Measurements from ENCODE around the gene MPO.
A peak's percentile ranks its signal among the peaks of the same experiment; 100 is the strongest.

The MPO gene

DNA sequence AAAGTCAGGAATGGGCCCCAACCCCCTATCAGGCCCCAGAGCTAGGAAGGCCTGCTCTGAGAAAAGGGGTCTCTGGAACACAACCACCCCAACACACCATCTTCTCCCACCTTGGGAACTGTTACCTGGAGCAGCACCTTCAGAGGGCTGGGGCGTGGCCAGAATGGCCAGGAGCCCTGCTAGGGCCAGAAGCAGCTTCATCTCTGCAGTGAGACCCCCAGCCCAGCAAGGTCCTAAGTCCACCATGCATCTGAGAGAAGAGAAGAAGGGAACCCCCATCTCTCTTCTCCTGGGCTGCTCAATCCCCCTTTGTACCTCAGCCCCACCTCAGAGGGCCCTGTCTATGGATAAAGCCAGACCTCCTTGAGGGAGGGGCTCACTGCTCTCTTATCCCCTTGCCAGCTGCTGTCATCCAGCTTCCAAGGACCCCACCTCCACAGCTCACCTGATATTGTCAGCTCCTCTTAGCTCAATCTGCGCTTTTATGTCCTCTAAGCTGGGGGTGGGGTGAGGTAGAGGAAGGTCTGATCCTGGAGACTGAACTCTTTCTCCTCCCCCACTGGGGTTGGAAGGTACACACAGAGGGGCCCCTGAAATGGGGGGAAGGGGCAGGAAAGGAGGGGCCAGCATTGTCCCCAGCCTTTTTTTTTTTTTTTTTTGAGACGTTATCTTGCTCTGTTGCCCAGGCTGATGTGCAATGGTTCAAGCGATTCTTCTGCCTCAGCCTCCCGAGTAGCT lies at the start of gene MPO:
Gene MPO, minus strand, starts transcription at position 456 of the 738 bp plus-strand sequence. Its CDS starts 177 bp downstream, at position 279.
- no peak for DNase-seq (ENCODE audit: low read depth in 3 of 3)

DNA sequence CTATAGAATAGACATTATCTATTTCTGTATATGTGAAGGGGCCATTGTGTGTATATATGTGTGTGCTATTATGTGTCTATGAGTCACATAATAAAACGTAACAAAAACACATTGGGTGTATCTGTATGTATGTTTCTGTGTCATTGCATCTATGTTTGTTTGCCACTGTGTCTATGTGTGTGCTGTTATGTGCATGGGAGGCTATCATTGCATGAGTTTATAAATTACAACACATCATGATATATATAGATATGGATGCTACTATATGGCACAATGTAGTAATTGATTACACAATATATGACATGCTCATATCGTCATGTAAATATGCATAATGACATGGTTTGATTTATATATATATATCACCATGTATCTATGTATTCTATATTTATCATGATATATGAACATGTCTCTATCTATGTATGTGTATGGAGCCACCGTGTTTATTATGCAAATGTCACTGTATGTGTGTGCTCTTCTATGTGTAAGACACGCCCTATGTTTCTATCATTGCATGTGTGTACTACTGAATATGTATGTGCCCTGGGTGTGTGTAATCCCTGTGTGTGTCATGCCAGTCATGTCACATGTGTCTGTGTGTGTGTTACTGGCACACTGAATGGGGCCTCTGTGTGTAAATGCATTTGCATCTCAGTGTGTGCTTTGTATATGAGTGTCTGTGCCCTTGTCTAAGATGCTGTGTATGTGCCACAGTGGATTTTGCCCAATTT lies 49.2 kb upstream of the MPO start:
- DNase-seq (ENCODE audit: low read depth in 3 of 3) = peak in 1 of 3 donors; percentile 45

DNA sequence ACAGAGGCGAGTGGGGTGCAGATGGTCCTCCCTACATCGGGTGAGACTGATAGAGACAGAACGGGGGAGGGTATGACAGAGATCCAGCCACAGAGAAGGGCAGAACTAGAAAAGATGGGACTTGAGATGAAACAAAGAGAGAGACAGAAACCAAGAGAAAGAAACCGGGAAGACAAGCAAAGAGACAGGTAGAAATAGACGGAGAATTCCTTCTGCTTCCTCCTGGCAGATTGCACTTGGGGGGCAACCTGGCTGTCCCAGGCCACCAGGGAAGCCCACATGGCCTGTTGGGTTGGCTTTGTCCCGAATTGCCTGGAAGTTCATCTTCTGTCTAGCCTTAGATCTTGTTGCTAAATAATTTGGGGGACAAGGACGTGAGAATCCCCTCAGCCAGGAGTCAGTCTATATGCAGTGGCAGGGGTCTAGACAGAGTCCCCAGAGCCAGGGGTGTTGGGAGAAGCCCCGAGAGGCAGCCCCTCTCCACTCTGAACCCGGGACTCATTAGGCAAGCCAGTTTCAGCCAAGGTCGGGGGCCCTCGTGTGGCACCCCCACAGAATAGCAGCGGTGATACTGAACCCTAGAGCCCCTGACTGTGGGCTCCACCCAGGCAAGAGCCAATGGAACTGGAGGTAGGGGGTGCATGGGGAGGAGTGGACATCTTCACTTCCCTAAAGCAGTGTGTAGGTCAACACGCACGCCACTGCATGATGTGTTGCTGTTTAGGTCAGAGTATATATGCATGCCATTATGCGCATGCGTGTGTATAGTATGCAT lies 48.5 kb upstream of the MPO start:
- DNase-seq (ENCODE audit: low read depth in 3 of 3) = peak in 2 of 3 donors; percentile 85 to 88

GRCh38 chr17:58328195-58329034 lies 47.7 kb upstream of the MPO start, which contains the start of gene TSPOAP1:
TSPOAP1 (minus strand) TSS chr17:58328795; CDS start chr17:58327920, 875 bp downstream.
- peak in 2 of 3 donors; percentile 77 to 85 for DNase-seq (ENCODE audit: low read depth in 3 of 3)

- no peak for DNase-seq (ENCODE audit: low read depth in 3 of 3)
Measured at GRCh38 chr17:58327363-58328194, 46.8 kb upstream of the MPO start.

- no peak for DNase-seq (ENCODE audit: low read depth in 3 of 3)
Measured at GRCh38 chr17:58326609-58327362, 46.1 kb upstream of the MPO start.

GRCh38 chr17:58325976-58326468 lies 45.3 kb upstream of the MPO start:
- no peak for DNase-seq (ENCODE audit: low read depth in 3 of 3)

DNA sequence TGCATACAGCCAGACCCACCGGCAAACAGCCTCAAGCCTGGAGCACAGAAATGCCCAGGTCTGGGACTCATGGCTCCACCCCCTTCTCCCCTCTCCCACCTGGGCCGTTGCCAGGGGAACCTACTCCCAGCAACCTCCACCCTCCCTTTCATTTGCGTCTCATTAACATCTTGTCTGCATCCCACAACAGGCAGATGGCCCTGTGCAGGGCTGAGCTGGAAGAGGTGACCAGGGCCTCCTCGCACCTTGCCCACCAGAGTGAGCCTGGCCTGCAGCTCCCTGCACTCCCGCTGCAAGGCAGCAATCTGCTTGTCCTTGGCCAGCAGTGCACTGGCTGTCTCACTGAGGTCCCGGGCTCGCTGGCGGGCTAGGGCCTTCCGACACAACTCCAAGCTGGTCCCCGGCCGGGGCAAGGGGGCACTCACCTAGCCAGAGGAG lies 44.6 kb upstream of the MPO start:
- no peak for DNase-seq (ENCODE audit: low read depth in 3 of 3)

DNA sequence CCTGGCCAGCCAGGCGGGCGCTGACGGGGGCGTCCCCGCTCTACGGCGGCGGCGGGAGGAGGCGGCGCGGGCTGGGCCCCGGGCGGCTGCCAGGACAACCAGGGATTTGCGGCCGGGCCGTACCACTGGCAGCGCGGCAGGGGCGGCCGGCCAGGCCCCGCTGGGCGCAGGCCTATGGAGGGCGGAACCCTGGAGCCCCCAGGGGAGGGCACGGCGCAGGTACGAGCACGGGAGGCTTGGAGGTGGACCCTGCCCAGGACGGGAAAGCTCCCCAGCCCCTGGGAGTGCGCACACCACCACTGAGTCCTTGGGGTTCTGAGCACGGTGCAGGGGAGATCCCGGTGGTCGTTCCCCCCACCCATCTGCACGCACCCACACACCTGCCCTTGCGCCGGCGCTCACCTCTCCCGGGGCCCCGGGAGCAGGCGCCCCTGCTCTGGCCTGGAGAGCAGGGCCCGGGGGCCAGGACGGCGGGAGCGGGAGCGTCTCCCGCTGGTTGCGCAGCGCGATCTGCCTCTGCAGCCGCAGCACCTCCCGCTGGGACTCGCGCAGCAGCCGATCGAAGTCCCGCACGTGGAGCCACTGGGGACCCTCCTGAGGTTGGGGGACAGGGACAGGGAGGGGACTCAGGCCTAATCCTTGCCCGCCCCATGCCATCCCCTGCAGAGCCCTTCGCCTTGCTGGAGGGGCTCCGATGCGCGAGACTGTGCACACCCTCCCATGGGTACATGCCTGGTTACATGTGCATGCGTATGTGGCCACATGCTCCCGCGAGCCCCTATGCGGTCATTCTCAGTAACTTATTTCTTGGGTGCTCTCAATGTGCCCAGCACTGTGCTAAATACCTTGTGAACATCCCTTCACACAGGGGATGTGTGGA lies 43.9 kb upstream of the MPO start:
- no peak for DNase-seq (ENCODE audit: low read depth in 3 of 3)

DNA sequence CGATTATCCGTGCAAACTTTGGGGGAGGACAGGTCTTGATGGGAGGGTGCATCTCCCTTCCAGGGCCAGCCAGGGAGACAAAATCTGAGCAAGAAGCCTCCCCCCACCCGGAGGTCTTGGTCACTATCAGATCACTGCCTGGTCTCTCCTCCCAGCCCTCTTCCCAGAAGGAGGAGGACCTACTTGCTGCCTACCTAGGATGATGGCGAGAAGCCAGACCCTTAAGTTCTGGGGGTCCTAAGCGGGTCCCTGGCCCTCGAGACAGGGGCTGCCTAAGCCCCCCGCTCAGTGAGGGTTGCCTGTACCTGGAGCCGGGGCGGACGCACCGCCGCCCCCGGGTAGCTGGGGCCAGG lies 43.3 kb upstream of the MPO start:
- DNase-seq (ENCODE audit: low read depth in 3 of 3) = no peak

DNA sequence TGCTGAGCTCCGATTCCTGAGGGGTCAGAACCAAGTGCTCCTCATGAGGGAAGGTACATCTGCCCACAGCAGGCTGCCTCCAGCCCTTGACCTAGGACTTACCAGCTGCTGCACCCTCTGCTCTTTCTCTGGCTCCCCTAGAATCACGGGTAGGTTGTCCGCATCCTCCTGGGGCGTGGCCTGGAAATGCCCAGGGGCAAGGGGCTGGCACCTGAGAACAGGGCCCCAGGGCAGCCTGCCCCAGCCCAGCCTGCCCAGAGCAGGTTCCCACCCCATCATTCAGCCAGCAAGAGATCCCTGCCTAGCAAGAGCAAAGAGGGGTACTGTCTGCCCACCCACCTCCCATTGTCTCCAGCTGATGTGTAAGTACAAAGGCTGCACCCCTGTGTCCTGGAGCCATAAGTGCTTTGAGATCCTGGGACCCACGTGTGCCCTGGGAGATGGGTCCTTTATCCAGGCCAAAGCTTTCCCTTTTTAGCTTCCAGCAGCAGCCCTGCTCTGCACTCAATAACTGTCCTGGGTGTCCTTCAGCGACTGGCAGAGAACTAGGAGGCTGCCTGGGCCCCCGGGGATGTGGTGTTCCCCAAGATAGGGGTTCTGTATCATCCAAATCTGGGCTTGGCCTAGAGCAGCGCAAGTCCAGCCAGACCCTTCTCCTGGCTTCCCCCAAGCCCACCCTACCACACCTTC lies 42.8 kb upstream of the MPO start:
- DNase-seq (ENCODE audit: low read depth in 3 of 3) = no peak

DNA sequence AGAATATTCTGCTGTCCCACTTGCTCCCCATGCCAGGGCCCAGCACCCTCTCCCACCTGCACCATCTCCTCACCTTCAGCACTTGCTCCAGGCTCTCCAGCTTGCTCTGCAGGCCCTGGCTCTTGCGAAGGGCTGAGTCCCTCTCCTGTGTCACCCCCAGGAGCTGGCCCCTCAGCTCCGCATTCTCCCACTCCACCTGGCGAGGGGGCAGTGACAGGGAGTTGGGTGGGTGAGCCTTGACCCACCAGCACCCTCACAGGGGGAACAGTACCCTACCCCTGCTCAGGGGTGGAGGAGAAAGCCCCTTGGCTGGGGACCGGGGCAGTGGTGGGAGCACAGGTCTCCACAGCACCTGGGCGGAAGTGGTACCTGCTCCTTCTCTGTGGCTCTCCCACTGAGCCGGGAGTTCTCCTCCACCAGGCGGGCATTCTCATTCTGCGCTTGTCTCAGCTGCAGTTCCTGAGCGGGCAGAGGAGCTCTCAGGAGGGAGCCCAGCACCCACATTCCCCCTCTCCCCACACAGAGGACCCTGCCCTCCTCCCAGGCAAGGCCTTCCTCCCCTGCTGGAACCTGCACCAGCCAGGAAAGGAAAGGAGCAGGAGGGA lies 41.9 kb upstream of the MPO start:
- no peak for DNase-seq (ENCODE audit: low read depth in 3 of 3)

GRCh38 chr17:58321571-58322525 lies 41.1 kb upstream of the MPO start:
- no peak for DNase-seq (ENCODE audit: low read depth in 3 of 3)

DNA sequence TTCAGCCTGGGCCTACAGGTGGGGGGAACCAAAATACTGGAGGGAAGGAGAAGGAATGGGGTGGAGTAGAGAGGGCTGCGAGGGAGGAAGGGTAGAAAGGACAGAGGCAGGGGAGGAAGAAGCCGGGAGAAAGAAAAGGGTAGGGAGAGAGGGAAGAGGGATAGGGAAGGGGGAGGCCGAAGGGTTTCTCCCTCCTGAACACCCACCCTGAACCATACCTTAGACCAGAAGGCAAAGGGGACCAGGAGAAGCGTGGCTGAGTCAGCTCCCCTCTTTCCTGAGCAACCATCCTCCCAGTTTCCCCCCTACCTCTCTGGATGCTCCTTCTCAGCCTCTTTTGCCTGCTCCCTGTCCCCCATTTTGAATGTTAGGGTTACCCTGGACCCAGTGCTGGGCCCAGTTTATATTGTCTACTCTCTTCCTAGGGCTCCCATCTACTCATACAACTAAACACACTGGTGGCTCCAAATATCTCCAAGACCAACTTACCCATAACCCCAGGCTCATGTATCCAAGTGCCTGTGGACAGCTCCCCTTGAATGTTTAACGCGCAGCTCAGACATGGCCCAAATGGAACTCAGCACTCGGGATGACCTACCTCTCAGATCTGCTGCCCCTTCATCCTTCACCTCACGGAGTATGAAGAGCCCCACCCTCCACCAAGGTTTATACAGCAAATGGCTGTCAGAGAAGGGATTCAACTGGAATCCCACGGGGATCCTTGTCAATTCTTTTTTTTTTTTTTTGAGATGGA lies 40.0 kb upstream of the MPO start:
- no peak for DNase-seq (ENCODE audit: low read depth in 3 of 3)

- DNase-seq (ENCODE audit: low read depth in 3 of 3) = no peak
Measured at GRCh38 chr17:58320163-58320558, 39.4 kb upstream of the MPO start.
